Measurements from ENCODE around the gene PCP2.

The PCP2 gene

DNA sequence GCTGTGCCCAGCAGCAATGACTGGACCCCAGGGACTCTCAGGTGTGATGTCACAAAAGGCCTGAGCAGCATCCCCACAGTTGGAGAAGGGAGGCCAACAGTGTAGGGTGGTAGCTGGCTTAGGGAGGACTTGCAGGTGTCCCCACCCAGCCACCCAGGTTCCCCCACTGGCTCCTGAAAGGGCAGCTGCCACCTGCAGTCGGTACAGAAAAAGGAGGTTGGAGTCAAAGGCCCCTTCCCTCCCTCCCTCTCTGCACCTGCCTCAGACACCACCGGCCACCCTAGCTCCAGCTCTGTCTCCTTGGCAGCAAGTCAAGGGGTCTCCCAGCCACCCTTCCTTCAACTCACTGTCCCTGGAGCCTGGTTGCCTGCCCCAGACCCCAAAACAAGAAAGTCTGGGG, at the start of gene PCP2:
TSS of gene PCP2 (minus strand) at position 22 of the 400 bp plus-strand sequence. CDS start 262 bp downstream, outside the sequence.
- peaks cover 15% of the 10 kb centered on the region for H3K4me1 ChIP-seq (ENCODE audit: insufficient read depth, low read length)
- peaks cover 9% of the 10 kb centered on the region for H3K36me3 ChIP-seq (ENCODE audit: insufficient read depth, low read length)
- H3K27me3 ChIP-seq (ENCODE audit: insufficient read depth, low read length), result peaks cover 14% of the 10 kb centered on the region
- no peak within 1 kb of the TSS for H2AFZ ChIP-seq (ENCODE audit: low read depth, low read length)
- H3K4me3 ChIP-seq (ENCODE audit: low read length), result no peak within 1 kb of the TSS
- H3K9me3 ChIP-seq (ENCODE audit: low read length), result no peaks in the 10 kb centered on the region

DNA sequence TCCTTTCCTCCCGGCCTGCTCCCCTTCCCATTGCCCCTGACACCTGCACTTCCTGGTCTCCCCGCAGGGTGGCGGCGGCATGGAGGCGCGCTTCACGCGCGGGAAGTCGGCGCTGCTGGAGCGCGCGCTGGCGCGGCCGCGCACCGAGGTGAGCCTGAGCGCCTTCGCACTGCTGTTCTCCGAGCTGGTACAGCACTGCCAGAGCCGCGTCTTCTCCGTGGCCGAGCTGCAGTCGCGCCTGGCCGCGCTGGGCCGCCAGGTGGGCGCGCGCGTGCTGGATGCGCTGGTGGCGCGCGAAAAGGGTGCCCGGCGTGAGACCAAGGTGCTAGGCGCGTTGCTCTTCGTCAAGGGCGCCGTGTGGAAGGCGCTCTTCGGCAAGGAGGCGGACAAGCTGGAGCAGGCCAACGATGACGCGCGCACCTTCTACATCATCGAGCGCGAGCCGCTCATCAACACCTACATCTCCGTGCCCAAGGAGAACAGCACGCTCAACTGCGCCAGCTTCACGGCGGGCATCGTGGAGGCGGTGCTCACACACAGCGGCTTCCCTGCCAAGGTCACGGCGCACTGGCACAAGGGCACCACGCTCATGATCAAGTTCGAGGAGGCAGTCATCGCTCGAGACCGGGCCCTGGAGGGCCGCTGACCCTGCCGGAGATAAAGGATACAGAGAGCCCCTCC, 48.8 kb upstream of the PCP2 start:
- Histone ChIP-seq H3K4me1 (ENCODE audit: insufficient read depth, low read length) (peaks cover 8% of the 10 kb centered on the region), H2AFZ (ENCODE audit: low read depth, low read length) (no peak overlapping the region), H3K27me3 (ENCODE audit: insufficient read depth, low read length) (peaks cover 5% of the 10 kb centered on the region), H3K36me3 (ENCODE audit: insufficient read depth, low read length) (peaks cover 16% of the 10 kb centered on the region), H3K4me3 (ENCODE audit: low read length) (peak overlapping the region; percentile 59), H3K9me3 (ENCODE audit: low read length) (no peaks in the 10 kb centered on the region)

DNA sequence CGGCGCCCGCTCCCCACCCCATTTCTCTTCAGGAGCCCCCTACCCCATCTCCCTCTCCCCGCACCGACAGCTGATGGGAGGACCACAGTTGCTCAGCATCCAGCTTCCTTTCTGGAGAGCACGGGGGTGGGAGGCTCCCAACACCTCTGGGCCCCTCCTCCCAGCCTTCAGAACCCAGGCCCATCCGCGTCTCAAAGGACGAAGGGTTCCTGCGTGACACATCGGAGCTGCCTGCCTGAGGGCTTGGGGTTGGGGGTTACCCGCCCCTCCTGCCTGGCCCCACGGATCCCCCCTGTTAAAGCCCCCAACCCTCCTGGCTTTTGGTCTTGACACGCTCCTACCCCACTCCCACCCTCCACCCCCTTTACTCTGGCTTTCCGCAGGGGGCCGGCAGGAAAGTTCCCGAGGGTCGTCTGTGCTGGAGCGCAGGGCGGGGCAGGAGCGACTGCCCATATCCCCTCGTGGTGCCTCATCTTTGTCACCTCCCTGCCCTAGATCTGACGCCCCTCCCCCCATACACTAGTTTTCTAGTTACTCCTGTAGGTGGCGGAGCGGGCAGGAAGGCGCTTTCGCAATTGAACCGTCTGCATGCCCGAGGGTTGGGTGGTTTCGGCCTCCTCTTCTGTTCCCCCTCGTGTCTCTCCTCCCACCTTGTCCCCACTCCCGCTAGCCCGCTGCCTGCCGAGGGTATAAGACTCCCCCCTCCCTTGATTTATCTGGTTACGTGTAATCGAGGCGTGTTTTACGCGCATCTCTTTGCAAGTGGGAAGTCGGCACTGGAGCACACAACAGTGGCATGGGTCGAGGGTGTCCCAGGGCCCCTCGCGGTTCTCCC, 48.0 kb upstream of the PCP2 start:
- Histone ChIP-seq H2AFZ (ENCODE audit: low read depth, low read length) (peak overlapping the region; percentile 60), H3K27me3 (ENCODE audit: insufficient read depth, low read length) (peaks cover 5% of the 10 kb centered on the region), H3K4me1 (ENCODE audit: insufficient read depth, low read length) (peaks cover 8% of the 10 kb centered on the region), H3K36me3 (ENCODE audit: insufficient read depth, low read length) (peaks cover 16% of the 10 kb centered on the region), H3K4me3 (ENCODE audit: low read length) (peak overlapping the region; percentile 59), H3K9me3 (ENCODE audit: low read length) (no peaks in the 10 kb centered on the region)

DNA sequence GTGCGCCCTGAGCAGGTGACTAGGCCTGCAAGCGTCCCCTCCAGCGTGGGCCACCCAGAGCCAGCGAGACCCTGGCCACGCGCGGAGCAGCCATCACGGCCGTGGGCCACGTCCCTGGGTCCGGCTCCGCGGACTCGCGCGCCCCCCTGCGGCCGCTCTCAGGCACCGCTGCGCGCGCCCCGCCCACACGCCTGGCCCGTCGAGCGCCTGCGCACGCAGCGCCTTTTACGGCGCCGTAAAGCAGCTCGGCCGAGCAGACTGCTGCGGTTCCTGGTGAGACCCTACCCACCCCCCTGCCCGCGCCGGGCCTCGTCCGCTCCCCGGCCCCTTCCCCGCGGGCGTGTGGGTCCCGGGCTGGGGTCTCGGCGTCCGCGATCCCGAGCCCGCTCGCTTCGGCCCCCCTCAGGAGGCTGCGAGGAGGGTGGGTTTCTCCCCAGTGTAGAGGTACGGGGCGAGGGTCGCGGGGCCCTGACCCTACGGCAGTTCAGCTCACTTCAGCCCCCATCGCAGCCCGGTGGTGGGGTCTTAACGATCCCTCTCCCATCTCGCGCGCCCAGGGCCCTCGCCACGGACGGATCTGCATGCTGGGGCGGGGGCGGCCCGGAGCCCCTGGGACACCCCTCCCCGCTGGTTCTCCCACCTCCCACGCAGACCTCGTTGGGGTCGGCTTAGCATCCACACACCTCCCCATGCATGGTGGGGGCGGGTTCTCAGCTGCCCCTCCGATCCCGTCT, 47.3 kb upstream of the PCP2 start, which contains the start of gene TRAPPC5:
TSS of gene TRAPPC5 (plus strand) at position 228 of the 734 bp plus-strand sequence. CDS start 1,421 bp downstream, outside the sequence.
- Histone ChIP-seq H2AFZ (ENCODE audit: low read depth, low read length) (peak within 1 kb of the TSS; percentile 60), H3K9me3 (ENCODE audit: low read length) (no peaks in the 10 kb centered on the region), H3K4me3 (ENCODE audit: low read length) (peak within 1 kb of the TSS; percentile 59), H3K36me3 (ENCODE audit: insufficient read depth, low read length) (peaks cover 16% of the 10 kb centered on the region), H3K4me1 (ENCODE audit: insufficient read depth, low read length) (peaks cover 8% of the 10 kb centered on the region), H3K27me3 (ENCODE audit: insufficient read depth, low read length) (peaks cover 5% of the 10 kb centered on the region)

DNA sequence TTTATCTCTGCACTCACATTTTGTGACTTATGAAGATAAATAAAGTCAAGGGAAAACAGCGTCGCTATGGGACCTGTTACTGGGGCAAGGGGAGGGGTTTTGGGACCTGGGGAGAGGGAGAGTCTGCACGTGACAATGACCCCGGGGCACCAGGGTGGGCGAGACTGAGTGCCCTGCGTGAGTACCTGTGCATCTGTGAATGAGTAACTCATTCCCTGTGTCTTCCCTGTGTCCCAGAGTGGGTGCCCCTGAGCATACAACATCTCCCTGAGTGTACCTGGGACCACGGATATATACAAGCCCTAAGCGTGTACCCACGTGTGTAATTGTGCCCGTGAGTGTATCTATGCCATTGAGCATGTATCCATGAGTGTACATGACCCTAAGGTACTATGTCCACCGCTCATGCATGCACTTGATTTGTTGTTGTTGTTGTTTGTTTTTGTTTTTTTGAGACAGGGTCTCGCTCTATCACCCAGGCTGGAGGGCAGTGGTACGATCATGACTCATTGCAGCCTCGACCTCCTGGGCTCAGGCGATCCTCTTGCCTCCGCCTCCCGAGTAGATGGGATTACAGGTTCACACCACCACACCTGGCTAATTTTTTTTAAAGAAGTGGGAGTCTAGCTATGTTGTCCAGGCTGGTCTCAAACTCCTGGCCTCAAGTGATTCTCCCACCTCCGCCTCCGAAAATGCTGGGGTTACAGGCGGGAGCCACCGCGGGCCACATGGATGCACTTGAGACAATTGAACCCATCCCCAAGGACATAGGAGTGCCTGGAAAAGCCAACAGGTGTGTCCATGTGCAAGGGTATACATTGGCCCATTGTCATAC, 46.5 kb upstream of the PCP2 start:
- Histone ChIP-seq H2AFZ (ENCODE audit: low read depth, low read length) (peak overlapping the region; percentile 60), H3K9me3 (ENCODE audit: low read length) (no peaks in the 10 kb centered on the region), H3K27me3 (ENCODE audit: insufficient read depth, low read length) (peaks cover 5% of the 10 kb centered on the region), H3K4me3 (ENCODE audit: low read length) (peak overlapping the region; percentile 59), H3K4me1 (ENCODE audit: insufficient read depth, low read length) (peaks cover 8% of the 10 kb centered on the region), H3K36me3 (ENCODE audit: insufficient read depth, low read length) (peaks cover 16% of the 10 kb centered on the region)

DNA sequence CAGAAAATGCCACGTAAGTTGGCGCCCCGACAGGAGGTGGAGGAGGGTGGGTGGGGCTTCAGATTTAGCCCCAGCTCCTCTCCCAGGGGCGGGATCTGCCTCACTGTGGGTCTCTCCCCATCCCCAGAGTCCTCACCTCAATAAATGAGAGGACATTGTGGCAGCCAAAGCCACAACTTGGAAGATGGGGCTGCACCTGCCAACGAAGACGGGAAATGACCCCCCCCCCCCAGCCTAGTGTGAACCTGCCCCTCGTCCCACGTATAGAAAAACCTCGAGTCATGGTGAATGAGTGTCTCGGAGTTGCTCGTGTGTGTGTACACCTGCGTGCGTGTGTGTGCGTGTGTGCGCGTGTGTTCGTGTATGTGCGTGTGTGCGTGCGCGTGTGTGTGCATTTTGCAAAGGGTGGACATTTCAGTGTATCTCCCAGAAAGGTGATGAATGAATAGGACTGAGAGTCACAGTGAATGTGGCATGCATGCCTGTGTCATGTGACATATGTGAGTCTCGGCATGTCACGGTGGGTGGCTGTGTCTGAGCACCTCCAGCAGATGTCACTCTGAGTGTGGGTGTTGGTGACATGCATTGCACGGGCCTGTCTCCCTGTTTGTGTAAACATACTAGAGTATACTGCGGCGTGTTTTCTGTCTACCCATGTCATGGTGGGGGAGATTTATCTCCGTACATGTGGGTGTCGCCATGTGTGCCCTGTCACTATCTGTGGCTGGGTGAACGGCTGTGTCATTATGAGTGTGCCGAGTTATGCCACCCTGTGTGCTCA, 45.6 kb upstream of the PCP2 start:
- H3K4me1 ChIP-seq (ENCODE audit: insufficient read depth, low read length), result peaks cover 8% of the 10 kb centered on the region
- peaks cover 5% of the 10 kb centered on the region for H3K27me3 ChIP-seq (ENCODE audit: insufficient read depth, low read length)
- H3K36me3 ChIP-seq (ENCODE audit: insufficient read depth, low read length), result peaks cover 16% of the 10 kb centered on the region

DNA sequence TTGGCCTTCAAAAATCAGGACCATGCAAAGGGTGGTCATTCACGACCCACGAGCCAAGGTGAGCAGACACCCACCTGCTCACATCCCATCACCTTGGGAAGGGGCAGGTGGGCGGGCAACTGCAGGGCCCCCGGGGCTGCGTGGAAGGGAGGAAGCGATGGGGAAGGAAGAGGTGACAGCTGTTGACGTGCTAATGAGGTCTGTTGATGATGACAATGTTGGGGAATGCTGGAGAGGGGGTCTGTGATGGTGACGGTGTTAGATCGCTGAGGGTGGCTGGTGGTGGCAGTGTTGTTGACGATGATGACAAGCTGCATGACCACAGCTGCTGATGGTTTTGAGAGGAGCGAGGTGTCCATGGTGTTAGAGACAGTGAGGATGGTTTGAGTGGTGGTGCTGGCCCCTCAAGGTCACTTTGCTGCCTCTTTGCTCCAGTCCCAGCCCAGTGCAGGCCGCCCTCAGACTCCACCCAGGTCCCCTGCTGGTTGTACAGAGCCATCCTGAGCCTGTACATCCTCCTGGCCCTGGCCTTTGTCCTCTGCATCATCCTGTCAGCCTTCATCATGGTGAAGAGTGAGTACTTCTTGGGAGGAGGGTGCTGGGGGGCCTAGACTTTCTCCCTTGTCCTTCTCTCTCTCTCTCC, 44.3 kb upstream of the PCP2 start:
- H2AFZ ChIP-seq (ENCODE audit: low read depth, low read length), result no peak overlapping the region
- H3K36me3 ChIP-seq (ENCODE audit: insufficient read depth, low read length), result peaks cover 7% of the 10 kb centered on the region
- no peak overlapping the region for H3K4me3 ChIP-seq (ENCODE audit: low read length)
- peaks cover 5% of the 10 kb centered on the region for H3K27me3 ChIP-seq (ENCODE audit: insufficient read depth, low read length)
- no peaks in the 10 kb centered on the region for H3K9me3 ChIP-seq (ENCODE audit: low read length)
- H3K4me1 ChIP-seq (ENCODE audit: insufficient read depth, low read length), result peaks cover 8% of the 10 kb centered on the region

More for the DNA sequence above, 45.6 kb upstream of the PCP2 start:
- H2AFZ ChIP-seq (ENCODE audit: low read depth, low read length), result no peak overlapping the region
- H3K9me3 ChIP-seq (ENCODE audit: low read length), result no peaks in the 10 kb centered on the region
- no peak overlapping the region for H3K4me3 ChIP-seq (ENCODE audit: low read length)

DNA sequence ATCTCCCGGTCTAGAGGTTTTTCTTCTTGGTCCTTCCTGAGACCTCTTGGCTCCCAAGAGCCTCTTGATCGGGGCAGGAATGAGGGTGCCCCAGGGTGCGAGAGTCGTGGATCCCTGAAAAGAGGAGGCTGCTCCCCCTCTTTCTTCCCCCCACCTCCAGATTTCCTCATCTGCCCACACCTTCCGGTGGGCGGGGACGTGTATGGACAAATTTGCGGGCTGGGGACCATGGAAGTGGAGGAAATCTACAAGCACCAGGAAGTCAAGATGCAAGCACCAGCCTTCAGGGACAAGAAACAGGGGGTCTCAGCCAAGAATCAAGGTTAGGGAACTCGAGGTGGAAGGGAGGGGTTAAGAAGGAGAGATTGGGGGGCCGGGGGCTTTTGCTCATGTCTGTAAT, 43.3 kb upstream of the PCP2 start, which contains the start of gene MCEMP1:
TSS of gene MCEMP1 (plus strand) at position 237 of the 400 bp plus-strand sequence. CDS start at position 268, 31 bp downstream.
- Histone ChIP-seq H3K36me3 (ENCODE audit: insufficient read depth, low read length) (no peaks in the 10 kb centered on the region), H3K4me1 (ENCODE audit: insufficient read depth, low read length) (peaks cover 7% of the 10 kb centered on the region), H3K9me3 (ENCODE audit: low read length) (no peaks in the 10 kb centered on the region), H3K4me3 (ENCODE audit: low read length) (no peak within 1 kb of the TSS), H2AFZ (ENCODE audit: low read depth, low read length) (no peak within 1 kb of the TSS), H3K27me3 (ENCODE audit: insufficient read depth, low read length) (peaks cover 9% of the 10 kb centered on the region)

DNA sequence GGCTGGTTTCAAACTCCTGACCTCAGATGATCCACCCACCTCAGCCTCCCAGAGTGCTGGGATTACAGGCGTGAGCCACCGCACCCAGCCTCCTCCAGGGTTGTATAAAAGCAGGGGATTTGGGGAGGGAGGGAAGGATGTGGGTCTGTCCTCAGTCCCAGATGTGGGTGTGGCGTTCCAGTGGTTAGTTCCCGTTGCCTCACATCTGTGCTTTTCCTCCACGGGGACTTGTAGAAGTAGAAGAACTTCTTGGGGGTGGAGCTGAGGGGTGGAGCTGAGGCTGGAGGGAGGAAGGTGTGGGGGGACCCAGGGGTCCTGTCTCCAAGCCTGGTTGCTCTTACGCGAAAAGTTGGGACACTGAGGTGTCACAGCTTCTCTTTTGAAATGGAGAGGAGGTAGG, 42.9 kb upstream of the PCP2 start:
- Histone ChIP-seq H3K27me3 (ENCODE audit: insufficient read depth, low read length) (peaks cover 9% of the 10 kb centered on the region), H2AFZ (ENCODE audit: low read depth, low read length) (no peak overlapping the region), H3K4me1 (ENCODE audit: insufficient read depth, low read length) (peaks cover 2% of the 10 kb centered on the region), H3K9me3 (ENCODE audit: low read length) (no peaks in the 10 kb centered on the region), H3K36me3 (ENCODE audit: insufficient read depth, low read length) (no peaks in the 10 kb centered on the region), H3K4me3 (ENCODE audit: low read length) (no peak overlapping the region)

DNA sequence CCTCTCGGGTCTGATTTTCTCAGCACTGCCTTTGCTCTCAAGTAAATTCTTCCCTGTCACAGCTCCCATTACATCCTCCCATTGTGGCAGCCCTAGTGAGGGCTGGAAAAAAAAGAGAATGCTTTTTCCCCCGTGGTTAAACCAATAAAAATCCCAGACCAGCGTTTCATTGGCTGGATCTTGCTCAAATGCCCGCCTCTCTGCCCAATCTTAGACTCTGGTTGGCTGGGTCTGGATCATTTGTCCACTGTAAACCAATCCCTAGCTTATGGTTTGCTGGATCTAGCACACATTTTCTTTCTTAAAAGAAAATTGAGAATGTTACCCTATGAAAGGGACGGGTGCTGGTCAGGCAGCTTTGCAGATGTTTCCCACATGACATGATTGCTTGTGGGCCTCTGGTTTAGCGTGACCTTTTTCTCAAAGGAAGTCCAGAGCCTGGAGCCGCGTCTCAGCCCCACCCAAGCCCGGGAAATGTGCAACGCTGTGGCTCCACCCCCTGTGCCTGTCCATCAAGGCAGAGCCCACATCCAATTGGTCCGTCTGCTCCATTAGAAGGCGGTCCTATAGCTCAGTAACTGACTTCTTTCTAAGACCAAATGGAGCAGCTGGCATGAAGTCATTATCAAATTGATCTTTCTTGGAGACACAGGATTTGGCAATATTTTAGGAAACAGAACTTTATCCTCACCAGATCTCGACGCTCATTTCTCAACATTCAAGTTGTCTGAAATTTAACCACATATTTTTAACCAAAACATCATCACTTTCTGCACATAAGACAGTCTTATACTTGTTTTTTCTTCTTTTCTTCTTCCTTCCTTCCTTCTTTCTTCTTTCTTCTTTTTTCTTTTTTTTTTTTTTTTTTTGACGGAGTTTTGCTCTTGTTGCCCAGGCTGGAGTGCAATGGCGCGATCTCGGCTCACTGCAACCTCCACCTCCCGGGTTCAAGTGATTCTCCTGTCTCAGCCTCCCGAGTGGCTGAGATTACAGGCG, 40.8 kb upstream of the PCP2 start:
- no peaks in the 10 kb centered on the region for H3K9me3 ChIP-seq (ENCODE audit: low read length)
- no peaks in the 10 kb centered on the region for H3K36me3 ChIP-seq (ENCODE audit: insufficient read depth, low read length)
- peaks cover 15% of the 10 kb centered on the region for H3K27me3 ChIP-seq (ENCODE audit: insufficient read depth, low read length)
- H2AFZ ChIP-seq (ENCODE audit: low read depth, low read length), result no peak overlapping the region
- no peak overlapping the region for H3K4me3 ChIP-seq (ENCODE audit: low read length)
- no peaks in the 10 kb centered on the region for H3K4me1 ChIP-seq (ENCODE audit: insufficient read depth, low read length)

Data from neuron (in vitro differentiated cells).